GM19351 (cell line): ENCODE data around the gene ARCN1.
"Not testable (repeated sequence)": the region's sequence is repeated elsewhere in the genome, so short reads cannot be mapped to it uniquely, and the experiment has no call there.

Source experiments
- ATAC-seq: cut with Tn5 transposase; IDR thresholded peaks from one replicate; pipeline ENCODE4 v1.9.1; 2021; ENCODE audit warnings: mild to moderate bottlenecking, moderate library complexity; ENCODE audit not compliant: unreplicated experiment

ARCN1 gene

GRCh38 chr11:118544010-118544646, 28.1 kb upstream of the ARCN1 start:
- ATAC-seq, result no peak

DNA sequence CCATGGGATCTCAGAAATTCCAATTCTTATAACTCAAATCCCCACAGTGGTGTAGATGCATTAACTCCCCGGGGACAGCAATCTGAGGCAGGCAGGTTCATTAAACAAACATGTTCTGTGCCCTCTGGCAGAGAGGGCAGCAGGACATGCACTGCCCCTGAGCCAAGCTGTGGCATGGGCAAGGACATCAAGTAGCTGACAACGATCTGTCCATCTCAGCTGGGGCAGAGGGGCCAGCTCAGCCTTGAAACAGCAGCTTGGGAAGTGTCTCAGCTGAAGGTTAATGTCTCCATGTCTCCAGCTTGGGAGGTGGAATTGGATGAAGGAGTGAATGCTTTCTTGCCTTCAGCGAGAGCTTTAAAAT, 27.6 kb upstream of the ARCN1 start:
- ATAC-seq, result no peak

- ATAC-seq, result no peak
Measured at GRCh38 chr11:118545533-118545932, 26.7 kb upstream of the ARCN1 start.

DNA sequence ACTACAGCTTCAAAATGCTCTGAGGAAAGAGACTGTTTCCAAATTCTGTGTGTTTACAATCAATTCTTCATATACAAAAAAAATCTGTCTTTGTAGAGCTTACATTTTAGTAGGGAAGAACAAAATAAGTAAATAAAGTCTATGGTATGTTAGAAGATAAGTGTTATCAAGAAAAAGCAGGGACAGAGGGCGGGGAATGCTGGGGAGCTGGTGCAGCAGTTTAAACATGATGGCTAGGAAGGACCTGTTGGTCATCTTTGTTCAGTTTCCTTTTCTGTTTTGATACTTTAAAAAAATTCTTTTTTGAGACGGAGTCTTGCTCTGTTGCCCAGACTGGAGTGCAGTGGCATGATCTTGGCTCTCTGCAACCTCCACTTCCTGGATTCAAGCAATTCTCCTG, 25.1 kb upstream of the ARCN1 start:
- no peak for ATAC-seq

DNA sequence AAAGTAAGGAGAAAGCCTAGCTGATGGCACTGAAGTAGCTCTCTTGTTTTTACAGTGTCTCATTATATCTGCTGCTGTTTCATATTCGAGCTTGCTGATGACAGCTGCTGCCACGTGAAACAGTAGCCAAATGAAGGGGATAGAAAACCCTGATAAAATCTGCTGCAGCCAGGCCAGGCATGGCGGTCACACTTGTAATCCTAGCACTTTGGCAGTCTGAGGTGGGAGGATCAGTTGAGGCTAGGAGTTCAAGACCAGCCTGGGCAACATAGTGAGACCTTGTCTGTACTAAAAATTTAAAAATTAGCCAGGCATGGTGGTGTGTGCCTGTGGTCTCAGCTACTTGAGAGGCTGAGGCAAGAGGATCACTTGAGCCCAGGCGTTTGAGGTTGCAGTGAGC, 19.9 kb upstream of the ARCN1 start:
- ATAC-seq, result no peak

DNA sequence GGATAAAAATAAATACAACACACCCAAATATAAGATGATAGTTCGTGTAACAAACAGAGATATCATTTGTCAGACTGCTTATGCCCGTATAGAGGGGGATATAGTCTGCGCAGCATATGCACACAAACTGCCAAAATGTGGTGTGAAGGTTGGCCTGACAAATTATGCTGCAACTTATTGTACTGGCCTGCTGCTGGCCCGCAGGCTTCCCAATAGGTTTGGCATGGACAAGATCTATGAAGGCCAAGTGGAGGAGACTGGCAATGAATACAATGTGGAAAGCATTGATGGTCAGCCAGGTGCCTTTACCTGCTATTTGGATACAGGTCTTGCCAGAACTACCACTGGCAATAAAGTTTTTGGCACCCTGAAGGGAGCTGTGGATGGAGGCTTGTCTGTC, 11.4 kb upstream of the ARCN1 start:
- no peak for ATAC-seq

- ATAC-seq, result no peak
Measured at GRCh38 chr11:118565051-118565450, 7.2 kb upstream of the ARCN1 start.

DNA sequence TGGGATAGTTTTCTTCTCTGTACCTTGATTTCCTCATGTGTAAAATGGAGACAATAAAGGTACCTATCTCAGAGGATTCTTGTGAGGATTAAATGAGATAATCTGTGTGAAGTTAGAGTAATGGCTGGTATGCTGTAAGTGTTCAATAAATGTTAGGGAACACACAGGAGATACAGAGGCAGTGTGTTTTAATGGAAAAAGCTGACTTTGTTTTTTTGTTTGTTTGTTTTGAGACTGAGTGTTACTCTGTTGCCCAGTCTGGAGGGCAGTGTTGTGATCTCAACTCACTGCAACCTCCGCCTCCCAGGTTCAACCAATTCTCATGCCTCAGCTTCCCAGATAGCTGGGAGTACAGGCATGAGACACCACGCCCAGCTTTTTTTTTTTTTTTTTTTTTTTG, 2.5 kb upstream of the ARCN1 start:
- no peak for ATAC-seq

- no peak for ATAC-seq
Measured at GRCh38 chr11:118570787-118571186, 1.4 kb upstream of the ARCN1 start.

DNA sequence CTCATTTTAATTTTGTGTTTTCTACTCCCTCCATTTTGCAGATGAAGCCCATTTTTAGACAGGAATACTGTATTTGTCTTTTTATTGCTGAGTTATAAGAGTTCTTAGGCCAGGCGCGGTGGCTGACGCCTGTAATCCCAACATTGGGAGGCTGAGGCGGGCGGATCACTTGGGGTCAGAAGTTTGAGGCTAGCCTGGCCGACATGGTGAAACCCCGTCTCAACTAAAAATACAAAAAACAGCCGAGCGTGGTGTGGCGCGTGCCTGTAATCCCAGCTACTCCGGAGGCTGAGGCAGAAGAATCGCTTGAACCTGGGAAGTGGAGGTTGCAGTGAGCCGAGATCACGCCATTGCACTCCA, 528 bp upstream of the ARCN1 start:
- not testable (repeated sequence) for ATAC-seq

GRCh38 chr11:118572981-118573550, 857 bp downstream of the ARCN1 start:
- ATAC-seq, result peak; percentile 42

DNA sequence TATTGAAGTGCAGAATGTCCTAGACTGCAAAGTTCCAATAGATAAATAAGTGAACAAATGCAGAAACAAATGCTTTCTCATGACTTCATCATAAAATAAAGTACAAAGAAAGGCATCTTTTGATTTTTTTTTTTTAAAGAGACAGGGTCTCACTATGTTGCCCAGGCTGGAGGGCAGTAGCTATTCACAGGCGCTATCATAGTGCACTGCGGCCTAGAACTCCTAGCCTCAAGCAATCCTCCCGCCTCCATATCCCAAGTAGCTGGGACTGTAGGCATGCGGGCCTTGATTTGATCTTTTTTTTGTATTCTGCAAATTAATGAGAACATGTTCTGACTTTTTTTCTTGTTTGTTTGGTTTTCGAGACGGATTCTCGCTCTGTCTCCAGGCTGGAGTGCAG, 2.4 kb downstream of the ARCN1 start:
- no peak for ATAC-seq

DNA sequence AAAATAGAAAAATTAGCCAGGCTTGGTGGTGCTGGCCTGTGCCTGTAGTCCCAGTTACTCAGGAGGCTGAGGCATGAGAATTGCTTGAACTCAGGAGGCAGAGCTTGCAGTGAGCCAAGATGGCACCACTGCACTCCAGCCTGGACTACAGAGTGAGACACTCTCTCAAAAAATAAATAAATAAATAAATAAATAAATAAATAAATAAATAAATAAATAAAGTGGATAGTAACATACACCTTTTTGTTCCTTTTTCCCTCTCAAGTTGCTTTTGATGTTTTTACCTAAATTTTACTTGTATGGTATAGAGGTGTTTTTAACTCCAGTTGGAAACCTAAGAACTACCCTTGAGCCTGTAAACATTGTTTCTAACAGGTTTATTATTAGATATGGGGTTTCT, 5.8 kb downstream of the ARCN1 start:
- ATAC-seq, result not testable (repeated sequence)

GRCh38 chr11:118581057-118581456, 8.8 kb downstream of the ARCN1 start:
- no peak for ATAC-seq

DNA sequence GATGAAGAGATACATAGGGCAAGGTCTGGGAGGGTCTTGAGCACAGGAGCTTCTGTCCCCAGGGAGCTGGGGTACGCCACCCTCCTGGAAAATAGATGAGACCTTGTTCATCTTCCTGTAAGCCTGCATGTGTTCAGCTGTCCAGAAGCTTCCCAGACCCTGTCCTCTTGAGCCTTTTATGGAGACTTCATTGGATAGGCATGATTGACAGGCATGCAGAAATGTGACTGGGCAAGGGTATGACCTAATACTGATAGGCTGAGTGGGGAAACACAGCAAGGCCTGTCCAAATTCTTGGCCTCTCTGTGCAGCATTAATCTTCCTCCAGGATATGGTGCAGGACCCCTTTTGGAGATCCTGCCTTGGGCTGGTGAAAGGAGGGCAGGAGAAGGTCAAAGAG, 15.7 kb downstream of the ARCN1 start:
- ATAC-seq, result no peak

DNA sequence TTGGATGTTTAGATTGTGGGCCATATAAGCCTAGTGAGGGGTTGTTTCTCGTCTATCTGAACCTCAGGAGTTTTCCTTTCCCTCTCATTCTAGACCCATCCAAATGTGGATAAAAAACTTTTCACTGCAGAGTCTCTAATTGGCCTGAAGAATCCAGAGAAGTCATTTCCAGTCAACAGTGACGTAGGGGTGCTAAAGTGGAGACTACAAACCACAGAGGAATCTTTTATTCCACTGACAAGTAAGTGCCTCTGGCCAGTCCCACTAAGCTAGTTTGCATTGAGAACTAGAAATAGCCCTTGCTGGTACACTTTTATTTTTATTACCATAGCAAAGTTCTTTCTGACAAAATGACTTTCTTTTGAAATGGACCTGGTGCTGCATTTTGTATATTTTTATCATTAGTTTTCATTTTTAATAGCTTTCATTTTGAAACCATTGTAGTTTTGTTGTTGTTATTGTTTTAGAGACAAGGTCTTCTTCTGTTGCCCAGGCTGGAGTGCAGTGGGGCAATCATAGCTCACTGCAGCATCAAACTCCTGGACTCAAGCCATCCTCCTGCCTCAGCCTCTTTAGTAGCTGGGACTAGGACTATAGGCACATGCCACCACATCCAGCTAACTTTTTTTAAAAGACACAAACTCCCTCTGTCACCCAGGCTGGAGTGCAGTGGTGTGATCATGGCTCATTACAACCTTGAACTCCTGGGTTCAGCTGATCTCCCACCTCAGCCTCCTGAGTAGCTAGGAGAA, 20.6 kb downstream of the ARCN1 start:
- ATAC-seq, result no peak

DNA sequence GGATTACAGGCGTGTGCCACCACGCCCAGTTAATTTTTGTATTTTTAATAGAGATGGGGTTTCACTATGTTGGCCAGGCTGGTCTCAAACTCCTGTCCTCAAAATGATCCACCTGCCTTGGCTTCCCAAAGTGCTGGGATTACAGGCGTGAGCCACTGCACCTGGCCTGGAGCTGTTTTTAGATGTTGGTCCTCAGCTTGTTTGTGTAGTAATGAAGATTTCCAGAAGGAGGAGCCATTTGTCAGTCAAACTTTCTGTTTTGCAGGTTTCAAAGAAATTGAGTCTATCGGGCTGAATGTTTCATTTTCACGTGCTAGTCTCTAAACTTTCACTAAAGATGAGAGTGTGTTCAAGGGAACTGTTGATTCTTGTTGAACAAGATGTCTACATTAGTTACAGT, 22.8 kb downstream of the ARCN1 start:
- ATAC-seq, result not testable (repeated sequence)

- no peak for ATAC-seq
Measured at GRCh38 chr11:118596224-118597146, 24.3 kb downstream of the ARCN1 start.

DNA sequence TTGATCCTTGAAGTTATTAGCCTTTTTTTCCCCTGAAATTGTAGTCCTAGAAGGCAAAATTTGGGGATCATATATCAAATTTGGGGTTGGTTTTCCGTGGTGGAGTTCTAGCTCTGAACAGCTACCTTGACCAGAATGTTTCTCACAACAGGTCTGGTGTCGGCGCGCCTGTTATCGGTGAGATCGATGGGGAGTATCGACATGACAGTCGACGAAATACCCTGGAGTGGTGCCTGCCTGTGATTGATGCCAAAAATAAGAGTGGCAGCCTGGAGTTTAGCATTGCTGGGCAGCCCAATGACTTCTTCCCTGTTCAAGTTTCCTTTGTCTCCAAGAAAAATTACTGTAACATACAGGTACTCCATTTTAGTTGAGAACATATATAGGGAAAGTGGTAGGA, 25.3 kb downstream of the ARCN1 start:
- ATAC-seq, result no peak

GRCh38 chr11:118602331-118602730, 30.1 kb downstream of the ARCN1 start:
- no peak for ATAC-seq

GRCh38 chr11:118603709-118604108, 31.5 kb downstream of the ARCN1 start:
- ATAC-seq, result not testable (repeated sequence)
